ACC112 (cell line): ENCODE measurements around the gene GRIN2B.

Experiments
- H2AFZ ChIP-seq: fragments of 200-600 bp; sonication (generic); one replicate; pipeline ENCODE4 v1.6.0; 2017; ENCODE audit warnings: antibody characterized with exemption, low read length; ENCODE audit not compliant: unreplicated experiment
- H3K27ac ChIP-seq: fragments of 200-600 bp; sonication (generic); 2 replicates; pipeline ENCODE4 v1.5.1; 2014; ENCODE audit warnings: low read depth, mild to moderate bottlenecking, antibody characterized with exemption, low read length, moderate library complexity
- H3K27me3 ChIP-seq: fragments of 200-600 bp; sonication (generic); 2 replicates; pipeline ENCODE4 v1.6.1; 2014; ENCODE audit warnings: mild to moderate bottlenecking, antibody characterized with exemption, low read length, moderate library complexity, mixed read lengths; ENCODE audit not compliant: insufficient read depth
- H3K36me3 ChIP-seq: fragments of 200-600 bp; sonication (generic); 2 replicates; pipeline ENCODE4 v1.6.1; 2016; ENCODE audit warnings: mild to moderate bottlenecking, antibody characterized with exemption, low read length, moderate library complexity, mixed read lengths; ENCODE audit not compliant: insufficient read depth
- H3K4me1 ChIP-seq: fragments of 200-600 bp; sonication (generic); one replicate; pipeline ENCODE4 v1.6.1; 2016; ENCODE audit warnings: low read length, mixed read lengths; ENCODE audit not compliant: insufficient read depth, unreplicated experiment, control insufficient read depth
- H3K4me3 ChIP-seq: fragments of 200-600 bp; sonication (generic); 2 replicates; pipeline ENCODE4 v1.5.1; 2014; ENCODE audit warnings: mild to moderate bottlenecking, low read depth, low read length
- H3K79me2 ChIP-seq: fragments of 200-600 bp; sonication (generic); one replicate; pipeline ENCODE4 v1.6.0; 2016; ENCODE audit warnings: low read length; ENCODE audit not compliant: control insufficient read depth, unreplicated experiment, insufficient read depth

GRIN2B gene

GRCh38 chr12:13979772-13980378 is 1.5 kb downstream of the GRIN2B start:
- H3K79me2 ChIP-seq: no peaks in the 10 kb centered on the region
- no peaks in the 10 kb centered on the region for H3K36me3 ChIP-seq
- H3K27me3 ChIP-seq: peaks cover 39% of the 10 kb centered on the region
- no peak overlapping the region for H2AFZ ChIP-seq
- H3K27ac ChIP-seq: no peak overlapping the region
- H3K4me3 ChIP-seq: no peak overlapping the region
- H3K4me1 ChIP-seq: no peaks in the 10 kb centered on the region

- Histone ChIP-seq H2AFZ (no peak overlapping the region), H3K4me3 (no peak overlapping the region), H3K27ac (no peak overlapping the region), H3K27me3 (peaks cover 39% of the 10 kb centered on the region), H3K79me2 (no peaks in the 10 kb centered on the region), H3K36me3 (no peaks in the 10 kb centered on the region), H3K4me1 (no peaks in the 10 kb centered on the region)
Measured at GRCh38 chr12:13978876-13979275, 2.5 kb downstream of the GRIN2B start.

GRCh38 chr12:13976880-13977279 is 4.5 kb downstream of the GRIN2B start:
- H3K27me3 ChIP-seq: peaks cover 26% of the 10 kb centered on the region
- H2AFZ ChIP-seq: no peak overlapping the region
- H3K4me1 ChIP-seq: no peaks in the 10 kb centered on the region
- H3K79me2 ChIP-seq: no peaks in the 10 kb centered on the region
- no peaks in the 10 kb centered on the region for H3K36me3 ChIP-seq
- no peak overlapping the region for H3K4me3 ChIP-seq
- no peak overlapping the region for H3K27ac ChIP-seq

GRCh38 chr12:13976028-13976584 is 5.3 kb downstream of the GRIN2B start:
- Histone ChIP-seq H3K27ac (no peak overlapping the region), H3K36me3 (no peaks in the 10 kb centered on the region), H3K4me1 (no peaks in the 10 kb centered on the region), H3K27me3 (peaks cover 19% of the 10 kb centered on the region), H3K4me3 (no peak overlapping the region), H3K79me2 (no peaks in the 10 kb centered on the region), H2AFZ (no peak overlapping the region)

- Histone ChIP-seq H3K4me1 (no peaks in the 10 kb centered on the region), H3K79me2 (no peaks in the 10 kb centered on the region), H2AFZ (no peak overlapping the region), H3K4me3 (no peak overlapping the region), H3K27ac (no peak overlapping the region), H3K36me3 (no peaks in the 10 kb centered on the region), H3K27me3 (no peaks in the 10 kb centered on the region; the same call in 1 of the 2 replicates)
Measured at GRCh38 chr12:13973996-13974395, 7.4 kb downstream of the GRIN2B start.

GRCh38 chr12:13970803-13971202 is 10.6 kb downstream of the GRIN2B start:
- H2AFZ ChIP-seq: no peak overlapping the region
- H3K79me2 ChIP-seq: no peaks in the 10 kb centered on the region
- H3K4me3 ChIP-seq: no peak overlapping the region
- H3K27me3 ChIP-seq: no peaks in the 10 kb centered on the region; the same call in none of the 2 replicates
- H3K36me3 ChIP-seq: no peaks in the 10 kb centered on the region
- H3K4me1 ChIP-seq: no peaks in the 10 kb centered on the region
- no peak overlapping the region for H3K27ac ChIP-seq

- no peak overlapping the region for H3K27ac ChIP-seq
- H3K79me2 ChIP-seq: no peaks in the 10 kb centered on the region
- no peaks in the 10 kb centered on the region for H3K4me1 ChIP-seq
- H3K36me3 ChIP-seq: no peaks in the 10 kb centered on the region
- H2AFZ ChIP-seq: no peak overlapping the region
- H3K4me3 ChIP-seq: no peak overlapping the region
- no peaks in the 10 kb centered on the region; the same call in 1 of the 2 replicates for H3K27me3 ChIP-seq
Measured at GRCh38 chr12:13968281-13968680, 13.1 kb downstream of the GRIN2B start.

GRCh38 chr12:13964666-13965065 is 16.7 kb downstream of the GRIN2B start:
- H3K4me3 ChIP-seq: no peak overlapping the region
- no peak overlapping the region for H2AFZ ChIP-seq
- no peaks in the 10 kb centered on the region for H3K4me1 ChIP-seq
- no peak overlapping the region for H3K27ac ChIP-seq
- H3K27me3 ChIP-seq: no peaks in the 10 kb centered on the region; the same call in 1 of the 2 replicates
- H3K79me2 ChIP-seq: no peaks in the 10 kb centered on the region
- H3K36me3 ChIP-seq: no peaks in the 10 kb centered on the region

- no peaks in the 10 kb centered on the region for H3K79me2 ChIP-seq
- no peaks in the 10 kb centered on the region; the same call in 1 of the 2 replicates for H3K27me3 ChIP-seq
- H3K27ac ChIP-seq: no peak overlapping the region
- H3K4me3 ChIP-seq: no peak overlapping the region
- no peaks in the 10 kb centered on the region for H3K36me3 ChIP-seq
- no peaks in the 10 kb centered on the region for H3K4me1 ChIP-seq
- H2AFZ ChIP-seq: no peak overlapping the region
Measured at GRCh38 chr12:13962699-13963098, 18.7 kb downstream of the GRIN2B start.

GRCh38 chr12:13961971-13962370 is 19.4 kb downstream of the GRIN2B start:
- H3K4me1 ChIP-seq: no peaks in the 10 kb centered on the region
- H3K79me2 ChIP-seq: no peaks in the 10 kb centered on the region
- no peaks in the 10 kb centered on the region; the same call in 1 of the 2 replicates for H3K27me3 ChIP-seq
- H3K27ac ChIP-seq: no peak overlapping the region
- H2AFZ ChIP-seq: no peak overlapping the region
- no peak overlapping the region for H3K4me3 ChIP-seq
- no peaks in the 10 kb centered on the region for H3K36me3 ChIP-seq

- Histone ChIP-seq H3K4me3 (no peak overlapping the region), H2AFZ (no peak overlapping the region), H3K27me3 (no peaks in the 10 kb centered on the region), H3K36me3 (no peaks in the 10 kb centered on the region), H3K79me2 (no peaks in the 10 kb centered on the region), H3K4me1 (no peaks in the 10 kb centered on the region), H3K27ac (no peak overlapping the region)
Measured at GRCh38 chr12:13959131-13959723, 22.2 kb downstream of the GRIN2B start.
